ENCODE data around the gene DLGAP4.
"Not testable (repeated sequence)": the region's sequence is repeated elsewhere in the genome, so short reads cannot be mapped to it uniquely, and the experiment has no call there.

The DLGAP4 gene

DNA sequence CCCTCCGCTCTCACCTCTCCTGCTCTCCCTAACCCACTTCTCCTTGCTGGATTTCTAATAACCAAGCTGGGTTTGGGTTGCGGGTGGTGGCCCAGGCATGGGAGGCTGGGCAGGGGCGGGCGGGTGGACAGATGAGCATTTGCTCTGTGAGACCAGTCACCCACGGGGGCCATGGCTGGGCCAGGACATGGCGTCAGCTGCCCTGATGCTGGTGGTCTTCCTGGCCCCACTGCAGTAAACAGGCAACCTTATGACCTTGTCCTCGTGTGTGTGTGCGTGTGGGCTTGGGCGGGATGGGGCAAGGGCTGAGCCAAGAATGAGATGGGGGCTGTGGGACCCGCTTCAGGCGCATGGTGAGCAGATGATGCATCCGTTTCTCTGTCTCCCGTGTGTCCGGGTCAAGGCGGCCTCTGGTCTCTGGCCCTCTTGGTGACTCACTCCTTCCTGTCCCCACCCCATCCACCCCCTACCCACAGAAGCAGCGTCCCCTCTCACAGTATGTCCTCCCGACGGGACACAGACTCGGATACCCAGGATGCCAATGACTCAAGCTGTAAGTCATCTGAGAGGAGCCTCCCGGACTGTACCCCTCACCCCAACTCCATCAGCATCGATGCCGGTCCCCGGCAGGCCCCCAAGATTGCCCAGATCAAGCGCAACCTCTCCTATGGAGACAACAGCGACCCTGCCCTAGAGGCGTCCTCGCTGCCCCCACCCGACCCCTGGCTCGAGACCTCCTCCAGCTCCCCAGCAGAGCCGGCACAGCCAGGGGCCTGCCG, 193.8 kb downstream of the DLGAP4 start:
- no peak for TF ChIP-seq Cebpa-rat (IDR thresholded peaks at IDR 0.05)
- Histone ChIP-seq H3K27ac (no peak overlapping the region), H3K27me3 (no peaks in the 10 kb centered on the region), H3K4me2 (no peak overlapping the region), H3K9ac (no peak overlapping the region), H3K9me3 (no peaks in the 10 kb centered on the region), H3K4me3 (no peak overlapping the region), H3K4me1 (peaks cover 14% of the 10 kb centered on the region), H3K36me3 (peaks cover 95% of the 10 kb centered on the region), H4K20me1 (peaks cover 58% of the 10 kb centered on the region)

DNA sequence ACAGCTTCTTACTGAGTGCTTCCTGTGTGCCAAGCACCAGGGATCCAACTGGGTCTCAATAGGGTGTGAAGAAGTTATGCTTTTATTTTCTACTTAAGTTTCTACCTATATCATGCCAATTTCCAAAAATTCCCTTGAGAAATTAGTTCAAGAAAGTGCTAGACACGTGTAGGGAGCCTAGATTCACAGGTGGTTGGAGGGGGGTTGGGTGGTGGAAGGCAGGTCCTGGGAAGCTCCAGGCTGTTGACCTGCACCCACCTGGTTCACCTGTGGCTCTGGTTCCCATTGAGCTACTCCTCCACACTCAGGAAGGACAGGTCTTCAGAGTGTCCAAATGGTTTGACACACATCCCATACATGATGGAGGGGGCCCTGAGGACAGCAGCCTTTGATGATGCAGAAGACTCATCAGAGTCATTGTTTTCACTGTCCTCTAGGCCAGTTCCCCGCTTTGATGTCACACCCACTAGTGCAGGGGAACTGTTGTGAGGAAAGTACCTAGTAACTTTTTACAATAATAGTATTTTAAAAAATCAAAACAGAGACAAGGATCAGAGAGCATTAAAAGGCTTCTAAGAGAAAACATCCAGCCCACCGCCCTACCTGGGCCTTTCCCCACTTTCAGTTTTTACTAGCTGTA, 195.3 kb downstream of the DLGAP4 start:
- H3K4me3 ChIP-seq = no peak overlapping the region
- no peak overlapping the region for H3K9ac ChIP-seq
- H4K20me1 ChIP-seq = peaks cover 56% of the 10 kb centered on the region
- H3K27ac ChIP-seq = no peak overlapping the region
- H3K36me3 ChIP-seq = peaks cover 95% of the 10 kb centered on the region
- no peak for TF ChIP-seq Cebpa-rat (IDR thresholded peaks at IDR 0.05)
- no peaks in the 10 kb centered on the region for H3K27me3 ChIP-seq
- no peak overlapping the region for H3K4me2 ChIP-seq
- peaks cover 9% of the 10 kb centered on the region for H3K4me1 ChIP-seq
- H3K9me3 ChIP-seq = no peaks in the 10 kb centered on the region

DNA sequence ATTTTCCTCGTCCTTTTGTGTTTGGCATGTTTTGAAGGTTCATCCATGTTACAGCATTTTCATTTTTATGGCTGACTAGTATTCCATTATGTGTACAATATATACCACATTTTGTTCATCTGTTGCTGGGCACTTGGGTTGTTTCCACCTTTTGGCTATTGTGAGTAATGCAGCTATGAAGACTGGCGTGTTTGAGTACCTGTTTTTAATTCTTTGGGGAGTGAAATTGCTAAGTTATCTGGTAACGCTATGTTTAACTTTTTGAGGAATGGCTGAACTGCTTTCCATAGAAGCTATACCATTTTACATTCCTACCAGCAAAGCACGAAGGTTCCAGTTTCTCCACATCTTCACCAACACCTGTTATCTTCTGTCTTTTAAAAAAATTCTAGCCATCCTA, 198.2 kb downstream of the DLGAP4 start:
- Histone ChIP-seq H3K4me2 (no peak overlapping the region), H3K4me1 (no peaks in the 10 kb centered on the region), H3K9ac (no peak overlapping the region), H4K20me1 (peaks cover 40% of the 10 kb centered on the region; the same call in 1 of the 2 replicates), H3K36me3 (peaks cover 96% of the 10 kb centered on the region), H3K27me3 (no peaks in the 10 kb centered on the region), H3K9me3 (no peaks in the 10 kb centered on the region), H3K27ac (no peak overlapping the region), H3K4me3 (no peak overlapping the region)
- no peak for TF ChIP-seq Cebpa-rat (IDR thresholded peaks at IDR 0.05)

DNA sequence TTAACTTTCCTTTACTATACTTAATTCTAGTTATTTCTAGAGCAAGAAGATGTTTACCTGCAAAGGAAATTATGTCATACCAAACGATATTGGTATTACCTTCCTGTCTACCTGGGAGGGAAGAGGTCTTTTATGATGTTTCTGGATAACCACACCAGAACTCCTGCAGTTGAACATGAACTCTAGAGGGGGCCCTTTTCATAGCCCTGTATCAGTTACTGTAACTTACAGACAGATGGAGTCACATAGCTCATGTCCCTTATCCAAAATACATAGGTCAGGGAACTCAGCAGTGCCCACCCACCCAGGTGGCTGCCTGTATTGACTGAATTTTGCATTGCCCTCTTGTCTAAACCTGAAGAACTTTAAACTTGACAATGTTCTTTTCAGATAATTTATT, 200.1 kb downstream of the DLGAP4 start:
- Histone ChIP-seq H3K4me2 (no peak overlapping the region), H4K20me1 (peaks cover 48% of the 10 kb centered on the region; the same call in 1 of the 2 replicates), H3K9ac (no peak overlapping the region), H3K9me3 (no peaks in the 10 kb centered on the region), H3K27ac (no peak overlapping the region), H3K36me3 (peaks cover 93% of the 10 kb centered on the region), H3K4me1 (no peaks in the 10 kb centered on the region), H3K4me3 (no peak overlapping the region), H3K27me3 (no peaks in the 10 kb centered on the region)
- TF ChIP-seq Cebpa-rat (IDR thresholded peaks at IDR 0.05) = no peak

DNA sequence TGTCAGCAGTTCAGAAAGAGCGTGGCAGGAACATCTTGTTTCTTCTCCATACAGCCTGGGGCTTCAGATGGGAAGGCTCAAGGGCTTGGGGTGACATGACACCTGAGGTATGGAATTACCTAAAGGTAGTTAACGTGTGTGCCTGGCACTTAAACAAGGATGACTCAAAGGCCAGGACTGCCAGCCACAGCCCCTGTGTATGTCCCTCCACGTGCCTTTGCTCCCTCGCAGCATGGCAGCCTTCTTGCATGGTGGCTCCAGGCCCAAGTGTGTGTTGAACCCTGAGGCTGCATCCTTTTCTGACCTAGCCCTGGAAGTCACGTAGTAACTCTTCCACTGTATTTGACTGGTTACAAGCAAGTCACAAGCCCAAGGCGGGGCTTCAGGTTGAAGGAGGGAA, 201.6 kb downstream of the DLGAP4 start:
- Histone ChIP-seq H3K9me3 (no peaks in the 10 kb centered on the region), H3K4me3 (no peak overlapping the region), H3K36me3 (peaks cover 95% of the 10 kb centered on the region), H3K4me1 (no peaks in the 10 kb centered on the region), H3K9ac (no peak overlapping the region), H3K4me2 (no peak overlapping the region), H3K27ac (no peak overlapping the region), H3K27me3 (no peaks in the 10 kb centered on the region), H4K20me1 (peaks cover 39% of the 10 kb centered on the region; the same call in 1 of the 2 replicates)
- no peak for TF ChIP-seq Cebpa-rat (IDR thresholded peaks at IDR 0.05)

DNA sequence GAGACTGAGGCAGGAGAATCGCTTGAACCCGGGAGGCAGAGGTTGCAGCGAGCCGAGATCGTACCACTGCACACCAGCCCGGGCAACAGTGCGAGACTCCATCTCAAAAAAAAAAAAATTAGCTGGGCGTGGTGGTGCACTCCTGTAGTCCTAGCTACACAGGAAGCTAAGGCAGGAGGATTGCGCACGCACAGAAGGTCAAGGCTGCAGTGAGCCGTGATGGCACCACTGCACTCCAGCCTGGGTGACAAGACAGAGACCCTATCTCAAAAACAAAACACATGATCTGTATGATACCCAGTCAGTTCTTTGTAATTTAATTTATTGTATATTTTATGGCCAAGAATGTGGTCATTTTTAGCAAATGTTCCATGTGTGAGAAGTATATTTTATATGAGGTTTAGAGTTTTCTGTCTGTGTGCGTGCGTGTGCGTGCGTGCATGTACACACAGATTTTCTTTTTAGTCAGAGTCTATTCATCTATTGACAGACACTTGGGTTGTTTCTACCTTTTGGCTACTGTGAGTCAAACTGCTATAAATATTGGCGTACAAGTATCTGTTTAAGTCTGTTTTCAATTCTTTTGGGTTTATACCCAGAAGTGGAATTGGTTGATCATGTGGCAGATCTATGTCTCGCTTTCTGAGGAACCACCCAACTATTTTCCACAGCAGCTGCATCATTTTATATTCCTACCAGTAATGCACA, 213.0 kb downstream of the DLGAP4 start:
- no peak overlapping the region for H3K4me3 ChIP-seq
- TF ChIP-seq Cebpa-rat (IDR thresholded peaks at IDR 0.05) = no peak
- peaks cover 91% of the 10 kb centered on the region for H3K36me3 ChIP-seq
- no peaks in the 10 kb centered on the region for H3K27me3 ChIP-seq
- peaks cover 12% of the 10 kb centered on the region for H3K4me1 ChIP-seq
- H3K9ac ChIP-seq = no peak overlapping the region
- no peak overlapping the region for H3K27ac ChIP-seq
- no peak overlapping the region for H3K4me2 ChIP-seq
- peaks cover 40% of the 10 kb centered on the region for H4K20me1 ChIP-seq
- no peaks in the 10 kb centered on the region for H3K9me3 ChIP-seq

DNA sequence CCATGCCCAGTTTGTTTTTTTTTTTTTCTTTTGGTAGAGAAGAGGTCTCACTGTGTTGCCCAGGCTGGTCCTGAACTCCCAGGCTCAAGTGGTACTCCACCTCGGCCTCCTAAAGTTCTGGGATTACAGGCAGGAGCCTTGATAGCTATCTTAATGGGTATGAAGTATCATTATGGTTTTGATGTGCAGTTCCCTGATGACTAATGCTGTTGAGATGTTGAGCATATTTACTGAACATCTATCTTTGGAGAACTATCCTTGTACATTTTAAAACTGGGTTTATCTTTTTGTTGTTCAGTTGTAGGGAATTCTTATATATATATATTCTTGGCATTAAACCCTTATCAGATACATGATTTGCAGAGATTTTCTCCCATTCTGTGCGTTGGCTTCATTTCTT, 213.8 kb downstream of the DLGAP4 start:
- H3K9me3 ChIP-seq = no peaks in the 10 kb centered on the region
- peaks cover 91% of the 10 kb centered on the region for H3K36me3 ChIP-seq
- no peak overlapping the region for H3K4me3 ChIP-seq
- H3K27ac ChIP-seq = no peak overlapping the region
- H3K9ac ChIP-seq = no peak overlapping the region
- peaks cover 40% of the 10 kb centered on the region for H4K20me1 ChIP-seq
- no peak overlapping the region for H3K4me2 ChIP-seq
- no peaks in the 10 kb centered on the region for H3K27me3 ChIP-seq
- TF ChIP-seq Cebpa-rat (IDR thresholded peaks at IDR 0.05) = no peak
- H3K4me1 ChIP-seq = peaks cover 12% of the 10 kb centered on the region

DNA sequence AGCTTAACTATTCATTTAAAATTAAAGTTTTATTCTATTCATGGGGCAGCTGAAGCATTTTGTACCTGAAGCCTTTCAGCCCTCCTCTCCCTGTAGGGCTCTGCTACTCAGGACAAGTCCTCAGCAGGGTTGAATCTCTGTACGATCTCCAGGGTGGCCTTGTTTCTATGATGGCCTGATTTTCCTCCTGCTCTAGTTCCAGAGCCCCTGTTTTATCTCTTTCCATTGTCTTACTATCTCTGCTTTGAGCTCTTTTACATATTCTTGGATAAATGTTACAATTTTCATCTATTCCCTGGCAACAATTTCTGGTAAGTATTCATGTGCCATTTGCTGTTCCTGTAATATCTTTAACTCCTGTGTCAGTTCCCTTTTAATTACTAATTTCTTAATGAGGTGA, 215.4 kb downstream of the DLGAP4 start:
- no peak for TF ChIP-seq Cebpa-rat (IDR thresholded peaks at IDR 0.05)
- Histone ChIP-seq H3K27me3 (no peaks in the 10 kb centered on the region), H3K4me3 (no peak overlapping the region), H3K36me3 (peaks cover 94% of the 10 kb centered on the region), H3K27ac (no peak overlapping the region), H4K20me1 (peaks cover 40% of the 10 kb centered on the region), H3K4me1 (peaks cover 19% of the 10 kb centered on the region), H3K4me2 (no peak overlapping the region), H3K9me3 (no peaks in the 10 kb centered on the region), H3K9ac (no peak overlapping the region)

DNA sequence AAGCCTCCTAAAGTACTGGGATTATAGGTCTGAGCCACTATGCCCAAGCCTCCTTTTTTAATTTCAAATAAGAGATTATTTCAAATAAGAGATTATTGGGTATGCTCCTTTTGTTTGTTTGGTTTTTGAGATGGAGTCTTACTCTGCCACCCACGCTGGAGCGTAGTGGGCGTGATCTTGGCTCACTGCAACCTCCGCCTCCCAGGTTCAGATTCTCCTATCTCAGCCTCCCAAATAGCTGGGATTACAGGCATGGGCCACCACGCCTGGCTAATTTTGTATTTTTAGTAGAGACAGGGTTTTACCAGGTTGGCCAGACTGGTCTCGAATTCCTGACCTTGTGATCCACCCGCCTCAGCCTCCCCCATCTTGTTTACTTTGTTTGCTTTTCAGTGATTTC, 216.3 kb downstream of the DLGAP4 start:
- not testable (repeated sequence) for H3K9ac ChIP-seq, H3K27ac ChIP-seq, H3K4me2 ChIP-seq, H3K4me3 ChIP-seq, H3K9me3 ChIP-seq, H3K27me3 ChIP-seq
- Histone ChIP-seq H3K36me3 (peaks cover 94% of the 10 kb centered on the region), H4K20me1 (peaks cover 34% of the 10 kb centered on the region), H3K4me1 (peaks cover 21% of the 10 kb centered on the region)

DNA sequence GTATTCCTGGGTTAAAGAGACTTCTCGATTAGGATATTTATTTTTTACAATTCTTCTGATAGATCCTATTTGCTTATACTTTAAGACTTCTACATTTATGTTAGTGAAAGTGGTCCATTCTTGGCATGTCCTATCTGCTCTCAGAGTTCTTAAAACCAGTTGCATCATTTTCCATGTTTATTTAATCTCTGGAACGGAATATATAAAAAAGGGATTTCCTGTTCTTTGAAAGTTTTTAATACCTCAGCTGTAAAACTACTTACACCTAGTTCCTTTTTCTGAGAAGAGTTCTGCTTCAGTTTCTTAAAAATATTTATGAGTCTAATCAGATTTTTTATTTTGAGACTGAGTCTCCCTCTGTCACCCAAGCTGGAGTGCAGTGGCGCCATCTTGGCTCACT, 217.2 kb downstream of the DLGAP4 start:
- no peak for TF ChIP-seq Cebpa-rat (IDR thresholded peaks at IDR 0.05)
- Histone ChIP-seq H3K36me3 (peaks cover 97% of the 10 kb centered on the region), H3K9me3 (no peaks in the 10 kb centered on the region), H3K27me3 (no peaks in the 10 kb centered on the region), H3K4me3 (no peak overlapping the region), H3K27ac (peak overlapping the region; percentile 53), H3K4me2 (peak overlapping the region; percentile 14; the same call in 1 of the 2 replicates), H3K9ac (0 out of 2 replicates have a peak overlapping the region, but pooled peaks have one; percentile 19), H3K4me1 (peaks cover 21% of the 10 kb centered on the region), H4K20me1 (peaks cover 34% of the 10 kb centered on the region; the same call in 1 of the 2 replicates)
